Neuron (in vitro differentiated cells): ENCODE measurements around the gene SLC6A4.

ENCODE experiments used
- H2AFZ ChIP-seq: one replicate; pipeline ENCODE4 v1.6.1; 2013; ENCODE audit warnings: low read depth, mild to moderate bottlenecking, inconsistent platforms, low read length, moderate library complexity
- H3K27me3 ChIP-seq: one replicate; pipeline ENCODE4 v1.6.1; 2013; ENCODE audit warnings: low read length; ENCODE audit not compliant: insufficient read depth
- H3K36me3 ChIP-seq: one replicate; pipeline ENCODE4 v1.6.1; 2013; ENCODE audit warnings: low read length; ENCODE audit not compliant: insufficient read depth
- H3K4me1 ChIP-seq: one replicate; pipeline ENCODE4 v1.6.1; 2013; ENCODE audit warnings: low read length; ENCODE audit not compliant: insufficient read depth
- H3K4me3 ChIP-seq: 2 replicates; pipeline ENCODE4 v1.5.1; 2013; ENCODE audit warnings: mild to moderate bottlenecking, low read length, moderate library complexity
- H3K9me3 ChIP-seq: one replicate; pipeline ENCODE4 v1.6.1; 2013; ENCODE audit warnings: low read length

Gene SLC6A4

GRCh38 chr17:30222721-30223175 is 12.7 kb downstream of the SLC6A4 start:
- Histone ChIP-seq H3K27me3 (no peaks in the 10 kb centered on the region), H3K36me3 (no peaks in the 10 kb centered on the region), H3K4me1 (peaks cover 16% of the 10 kb centered on the region), H3K9me3 (no peaks in the 10 kb centered on the region), H3K4me3 (peak overlapping the region; percentile 15), H2AFZ (peak overlapping the region; percentile 19)

GRCh38 chr17:30222251-30222650 is 13.2 kb downstream of the SLC6A4 start:
- peak overlapping the region; percentile 19 for H2AFZ ChIP-seq
- peaks cover 16% of the 10 kb centered on the region for H3K4me1 ChIP-seq
- peak overlapping the region; percentile 15 for H3K4me3 ChIP-seq
- no peaks in the 10 kb centered on the region for H3K36me3 ChIP-seq
- H3K27me3 ChIP-seq, result no peaks in the 10 kb centered on the region
- no peaks in the 10 kb centered on the region for H3K9me3 ChIP-seq

GRCh38 chr17:30221346-30221745 is 14.2 kb downstream of the SLC6A4 start:
- Histone ChIP-seq H3K4me1 (peaks cover 16% of the 10 kb centered on the region), H3K36me3 (no peaks in the 10 kb centered on the region), H3K9me3 (no peaks in the 10 kb centered on the region), H3K27me3 (no peaks in the 10 kb centered on the region), H2AFZ (no peak overlapping the region), H3K4me3 (no peak overlapping the region)

- H3K4me1 ChIP-seq, result peaks cover 16% of the 10 kb centered on the region
- no peaks in the 10 kb centered on the region for H3K27me3 ChIP-seq
- no peak overlapping the region for H2AFZ ChIP-seq
- no peaks in the 10 kb centered on the region for H3K9me3 ChIP-seq
- H3K36me3 ChIP-seq, result no peaks in the 10 kb centered on the region
- H3K4me3 ChIP-seq, result no peak overlapping the region
Observed at GRCh38 chr17:30220414-30220813, 15.1 kb downstream of the SLC6A4 start.

- Histone ChIP-seq H3K4me3 (no peak overlapping the region), H3K9me3 (no peaks in the 10 kb centered on the region), H3K36me3 (no peaks in the 10 kb centered on the region), H3K27me3 (no peaks in the 10 kb centered on the region), H2AFZ (no peak overlapping the region), H3K4me1 (peaks cover 16% of the 10 kb centered on the region)
Observed at GRCh38 chr17:30219833-30220232, 15.7 kb downstream of the SLC6A4 start.

- no peaks in the 10 kb centered on the region for H3K36me3 ChIP-seq
- H3K4me1 ChIP-seq, result peaks cover 16% of the 10 kb centered on the region
- no peaks in the 10 kb centered on the region for H3K27me3 ChIP-seq
- H2AFZ ChIP-seq, result no peak overlapping the region
- no peak overlapping the region for H3K4me3 ChIP-seq
- no peaks in the 10 kb centered on the region for H3K9me3 ChIP-seq
Observed at GRCh38 chr17:30219315-30219714, 16.2 kb downstream of the SLC6A4 start.

GRCh38 chr17:30218799-30219198 is 16.7 kb downstream of the SLC6A4 start:
- no peaks in the 10 kb centered on the region for H3K9me3 ChIP-seq
- no peaks in the 10 kb centered on the region for H3K36me3 ChIP-seq
- no peak overlapping the region for H2AFZ ChIP-seq
- peaks cover 16% of the 10 kb centered on the region for H3K4me1 ChIP-seq
- no peak overlapping the region for H3K4me3 ChIP-seq
- H3K27me3 ChIP-seq, result no peaks in the 10 kb centered on the region

- H3K9me3 ChIP-seq, result no peaks in the 10 kb centered on the region
- H2AFZ ChIP-seq, result no peak overlapping the region
- peaks cover 14% of the 10 kb centered on the region for H3K4me1 ChIP-seq
- H3K27me3 ChIP-seq, result no peaks in the 10 kb centered on the region
- no peaks in the 10 kb centered on the region for H3K36me3 ChIP-seq
- H3K4me3 ChIP-seq, result no peak overlapping the region
Observed at GRCh38 chr17:30217746-30218245, 17.7 kb downstream of the SLC6A4 start.

- Histone ChIP-seq H3K4me3 (no peak overlapping the region), H2AFZ (no peak overlapping the region), H3K27me3 (no peaks in the 10 kb centered on the region), H3K4me1 (peaks cover 7% of the 10 kb centered on the region), H3K9me3 (no peaks in the 10 kb centered on the region), H3K36me3 (no peaks in the 10 kb centered on the region)
Observed at GRCh38 chr17:30217054-30217453, 18.4 kb downstream of the SLC6A4 start.

GRCh38 chr17:30212750-30213149 is 22.7 kb downstream of the SLC6A4 start:
- Histone ChIP-seq H3K4me1 (no peaks in the 10 kb centered on the region), H3K27me3 (no peaks in the 10 kb centered on the region), H3K36me3 (no peaks in the 10 kb centered on the region), H3K9me3 (no peaks in the 10 kb centered on the region), H3K4me3 (no peak overlapping the region), H2AFZ (no peak overlapping the region)

- Histone ChIP-seq H3K4me1 (no peaks in the 10 kb centered on the region), H3K9me3 (no peaks in the 10 kb centered on the region), H3K4me3 (no peak overlapping the region), H3K36me3 (no peaks in the 10 kb centered on the region), H3K27me3 (no peaks in the 10 kb centered on the region), H2AFZ (no peak overlapping the region)
Observed at GRCh38 chr17:30211371-30211770, 24.1 kb downstream of the SLC6A4 start.

GRCh38 chr17:30210901-30211300 is 24.6 kb downstream of the SLC6A4 start:
- Histone ChIP-seq H3K27me3 (no peaks in the 10 kb centered on the region), H3K36me3 (no peaks in the 10 kb centered on the region), H3K4me3 (no peak overlapping the region), H3K9me3 (no peaks in the 10 kb centered on the region), H3K4me1 (no peaks in the 10 kb centered on the region), H2AFZ (no peak overlapping the region)

- H3K4me1 ChIP-seq, result no peaks in the 10 kb centered on the region
- no peaks in the 10 kb centered on the region for H3K36me3 ChIP-seq
- no peaks in the 10 kb centered on the region for H3K9me3 ChIP-seq
- no peak overlapping the region for H2AFZ ChIP-seq
- no peak overlapping the region for H3K4me3 ChIP-seq
- H3K27me3 ChIP-seq, result no peaks in the 10 kb centered on the region
Observed at GRCh38 chr17:30210366-30210765, 25.1 kb downstream of the SLC6A4 start.

- Histone ChIP-seq H3K4me1 (no peaks in the 10 kb centered on the region), H3K4me3 (no peak overlapping the region), H3K27me3 (no peaks in the 10 kb centered on the region), H3K36me3 (no peaks in the 10 kb centered on the region), H2AFZ (no peak overlapping the region), H3K9me3 (no peaks in the 10 kb centered on the region)
Observed at GRCh38 chr17:30209930-30210329, 25.6 kb downstream of the SLC6A4 start.
